Measurements from ENCODE around the gene AATF. TPM values are rescaled to one million over a fixed set of nuclear protein-coding genes. Genes with fewer than 3 reads are reported as not detected.
A peak's percentile ranks its signal among the peaks of the same experiment; 100 is the strongest.

The AATF gene
- total RNA-seq, 2 experiments from 2014 or later, result 40.3 to 40.8 TPM

GRCh38 chr17:37094391-37094790, 145.6 kb downstream of the AATF start:
- ATAC-seq (ENCODE audit: poor library complexity), result peak; percentile 9
- H3K4me1 ChIP-seq (ENCODE audit: insufficient read depth, low read length), result peaks cover 17% of the 10 kb centered on the region
- no peaks in the 10 kb centered on the region for H3K9me3 ChIP-seq (ENCODE audit: control insufficient read depth in 1 of 2, insufficient read depth in 1 of 2, low read length in 2 of 2)
- H3K36me3 ChIP-seq (ENCODE audit: insufficient read depth, low read length), result peaks cover 20% of the 10 kb centered on the region
- Mint-ChIP-seq H3K9me3 (no peaks in the 10 kb centered on the region), H3K27me3 (no peaks in the 10 kb centered on the region), H3K4me1 (ENCODE audit: low read depth) (peaks cover 33% of the 10 kb centered on the region), H3K4me3 (no peak overlapping the region), H3K36me3 (ENCODE audit: low read depth) (peaks cover 47% of the 10 kb centered on the region), H3K27ac (peak overlapping the region; percentile 67)
- no peak overlapping the region for H3K4me3 ChIP-seq (ENCODE audit: low read length)
- H3K27me3 ChIP-seq (ENCODE audit: control insufficient read depth in 1 of 2, insufficient read depth in 2 of 2, low read length in 2 of 2), result no peaks in the 10 kb centered on the region
- TF ChIP-seq, protein P1, sequence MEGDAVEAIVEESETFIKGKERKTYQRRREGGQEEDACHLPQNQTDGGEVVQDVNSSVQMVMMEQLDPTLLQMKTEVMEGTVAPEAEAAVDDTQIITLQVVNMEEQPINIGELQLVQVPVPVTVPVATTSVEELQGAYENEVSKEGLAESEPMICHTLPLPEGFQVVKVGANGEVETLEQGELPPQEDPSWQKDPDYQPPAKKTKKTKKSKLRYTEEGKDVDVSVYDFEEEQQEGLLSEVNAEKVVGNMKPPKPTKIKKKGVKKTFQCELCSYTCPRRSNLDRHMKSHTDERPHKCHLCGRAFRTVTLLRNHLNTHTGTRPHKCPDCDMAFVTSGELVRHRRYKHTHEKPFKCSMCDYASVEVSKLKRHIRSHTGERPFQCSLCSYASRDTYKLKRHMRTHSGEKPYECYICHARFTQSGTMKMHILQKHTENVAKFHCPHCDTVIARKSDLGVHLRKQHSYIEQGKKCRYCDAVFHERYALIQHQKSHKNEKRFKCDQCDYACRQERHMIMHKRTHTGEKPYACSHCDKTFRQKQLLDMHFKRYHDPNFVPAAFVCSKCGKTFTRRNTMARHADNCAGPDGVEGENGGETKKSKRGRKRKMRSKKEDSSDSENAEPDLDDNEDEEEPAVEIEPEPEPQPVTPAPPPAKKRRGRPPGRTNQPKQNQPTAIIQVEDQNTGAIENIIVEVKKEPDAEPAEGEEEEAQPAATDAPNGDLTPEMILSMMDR (IDR thresholded peaks at IDR 0.05), result no peak
- POLR2A ChIA-PET, result no interaction called here
- intact Hi-C loops (cut with DNase I, micrococcal nuclease), result no loop called here
- DNase-seq, result no peak
- H3K27ac ChIP-seq (ENCODE audit: low read depth in 1 of 2, low read length in 2 of 2), result no peak overlapping the region
- CTCF ChIA-PET, result interaction anchor here (1.0 kb wide), 1 partner anchor 46 kb away, joined by 4 read pairs; no protein-coding TSS in a partner anchor

DNA sequence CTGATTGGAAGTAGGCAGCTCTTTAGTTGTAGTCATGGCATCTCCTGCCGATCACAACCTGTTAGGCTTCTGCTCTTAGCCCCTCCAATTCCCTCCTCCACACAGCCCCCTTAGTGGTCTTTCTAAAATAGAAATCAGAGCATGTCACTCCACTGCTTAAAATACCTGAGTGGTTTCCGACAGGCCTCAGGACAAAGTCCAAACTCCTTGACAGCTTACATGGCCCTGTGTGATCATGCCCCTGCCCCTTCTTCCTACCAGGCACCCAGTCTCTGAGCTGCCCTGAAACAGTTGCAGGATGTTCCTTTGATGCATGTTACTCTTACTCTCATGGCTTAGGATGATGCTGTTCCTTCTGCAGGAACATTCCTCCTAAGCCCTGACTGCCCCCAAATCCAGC, 147.3 kb downstream of the AATF start:
- Mint-ChIP-seq H3K9me3 (no peaks in the 10 kb centered on the region), H3K36me3 (ENCODE audit: low read depth) (peaks cover 47% of the 10 kb centered on the region), H3K4me1 (ENCODE audit: low read depth) (peaks cover 16% of the 10 kb centered on the region), H3K27ac (no peak overlapping the region), H3K27me3 (no peaks in the 10 kb centered on the region), H3K4me3 (no peak overlapping the region)
- intact Hi-C loops (cut with DNase I, micrococcal nuclease), result no loop called here
- H3K36me3 ChIP-seq (ENCODE audit: insufficient read depth, low read length), result peaks cover 20% of the 10 kb centered on the region
- TF ChIP-seq, protein P1 (IDR thresholded peaks at IDR 0.05), result no peak
- no peaks in the 10 kb centered on the region for H3K27me3 ChIP-seq (ENCODE audit: control insufficient read depth in 1 of 2, insufficient read depth in 2 of 2, low read length in 2 of 2)
- no peaks in the 10 kb centered on the region for H3K9me3 ChIP-seq (ENCODE audit: control insufficient read depth in 1 of 2, insufficient read depth in 1 of 2, low read length in 2 of 2)
- CTCF ChIA-PET, result interaction anchor here (0.6 kb wide), 1 partner anchor 8 kb away, joined by 3 read pairs; no protein-coding TSS in a partner anchor
- POLR2A ChIA-PET, result interaction anchor here (1.1 kb wide), 1 partner anchor 10 kb away, joined by 3 read pairs; no protein-coding TSS in a partner anchor
- H3K4me3 ChIP-seq (ENCODE audit: low read length), result no peak overlapping the region
- peaks cover 4% of the 10 kb centered on the region for H3K4me1 ChIP-seq (ENCODE audit: insufficient read depth, low read length)
- ATAC-seq (ENCODE audit: poor library complexity), result no peak
- no peak overlapping the region for H3K27ac ChIP-seq (ENCODE audit: low read depth in 1 of 2, low read length in 2 of 2)
- no peak for DNase-seq

GRCh38 chr17:37097154-37097553, 148.4 kb downstream of the AATF start:
- Mint-ChIP-seq H3K27me3 (no peaks in the 10 kb centered on the region), H3K9me3 (no peaks in the 10 kb centered on the region), H3K27ac (no peak overlapping the region), H3K36me3 (ENCODE audit: low read depth) (peaks cover 55% of the 10 kb centered on the region), H3K4me1 (ENCODE audit: low read depth) (peaks cover 14% of the 10 kb centered on the region), H3K4me3 (no peak overlapping the region)
- intact Hi-C loops (cut with DNase I, micrococcal nuclease), result no loop called here
- H3K9me3 ChIP-seq (ENCODE audit: control insufficient read depth in 1 of 2, insufficient read depth in 1 of 2, low read length in 2 of 2), result no peaks in the 10 kb centered on the region
- no peak overlapping the region for H3K4me3 ChIP-seq (ENCODE audit: low read length)
- no peak for ATAC-seq (ENCODE audit: poor library complexity)
- CTCF ChIA-PET, result no interaction called here
- H3K27me3 ChIP-seq (ENCODE audit: control insufficient read depth in 1 of 2, insufficient read depth in 2 of 2, low read length in 2 of 2), result no peaks in the 10 kb centered on the region
- no peak for DNase-seq
- no peaks in the 10 kb centered on the region for H3K4me1 ChIP-seq (ENCODE audit: insufficient read depth, low read length)
- POLR2A ChIA-PET, result interaction anchor here (0.7 kb wide), 1 partner anchor 37 kb away, joined by 3 read pairs; no protein-coding TSS in a partner anchor
- TF ChIP-seq, protein P1 (IDR thresholded peaks at IDR 0.05), result no peak
- H3K36me3 ChIP-seq (ENCODE audit: insufficient read depth, low read length), result peaks cover 20% of the 10 kb centered on the region
- H3K27ac ChIP-seq (ENCODE audit: low read depth in 1 of 2, low read length in 2 of 2), result no peak overlapping the region
